Peyer's patch (tissue), 4 donors: ENCODE measurements around the gene GOLGB1. TPM values are rescaled to one million over a fixed set of nuclear protein-coding genes. Genes with fewer than 3 reads are reported as not detected.

Source experiments
- DNase-seq, 3 donors: peaks; one replicate each; pipeline ENCODE4 v3.0.0-alpha.2; 2017 to 2019
- H3K27ac ChIP-seq, 4 donors: fragments of 200-600 bp; sonication (generic); one replicate each; pipeline ENCODE4 v1.5.1; 2016 to 2019
- H3K27me3 ChIP-seq, 2 donors: fragments of 200-600 bp; sonication (generic); one replicate each; pipeline ENCODE4 v1.5.1; 2019
- H3K36me3 ChIP-seq, 3 donors: fragments of 200-600 bp; sonication (generic); one replicate each; pipeline ENCODE4 v1.5.1; 2016 to 2019
- H3K4me1 ChIP-seq, 4 donors: fragments of 200-600 bp; sonication (generic); one replicate each; pipeline ENCODE4 v1.5.1; 2016 to 2019
- H3K4me3 ChIP-seq, 4 donors: fragments of 200-600 bp; sonication (generic); 1 replicate in 3 of 4; 2 replicates in 1 of 4; pipeline ENCODE4 v1.5.1; 2016 to 2019; ENCODE audit warnings: mild to moderate bottlenecking in 1 of 4
- H3K9me3 ChIP-seq, 4 donors: fragments of 200-600 bp; sonication (generic); one replicate each; pipeline ENCODE4 v1.5.1; 2016 to 2019; ENCODE audit warnings: mild to moderate bottlenecking in 1 of 4
- POLR2A ChIP-seq, 2 donors: fragments of 450-650 bp; IDR thresholded peaks; one replicate each; pipeline ENCODE4 v1.5.1; 2017; ENCODE audit warnings: antibody characterized with exemption in 2 of 2, mild to moderate bottlenecking in 2 of 2, moderate library complexity in 2 of 2
- total RNA-seq, 4 donors: library from RNA; depleted of rRNA; stranded (reverse); fragments of >200 nt; gene quantifications; one replicate each; pipeline ENCODE4 v1.1.0, GENCODE V29; 2016
- TF ChIP-seq, protein P1 (sequence below), 6 experiments: fragments of 450-650 bp in 4 of 6; fragments of 200-600 bp in 2 of 6; sonication (generic) in 1 of 6; IDR thresholded peaks; one replicate each; pipeline ENCODE4 v1.5.1; 2017 to 2019; ENCODE audit warnings: antibody characterized with exemption in 6 of 6, mild to moderate bottlenecking in 3 of 6, moderate library complexity in 1 of 6

Gene GOLGB1
- total RNA-seq, 4 donors from 2014 or later: 84.0 to 134 (median 112) TPM

DNA sequence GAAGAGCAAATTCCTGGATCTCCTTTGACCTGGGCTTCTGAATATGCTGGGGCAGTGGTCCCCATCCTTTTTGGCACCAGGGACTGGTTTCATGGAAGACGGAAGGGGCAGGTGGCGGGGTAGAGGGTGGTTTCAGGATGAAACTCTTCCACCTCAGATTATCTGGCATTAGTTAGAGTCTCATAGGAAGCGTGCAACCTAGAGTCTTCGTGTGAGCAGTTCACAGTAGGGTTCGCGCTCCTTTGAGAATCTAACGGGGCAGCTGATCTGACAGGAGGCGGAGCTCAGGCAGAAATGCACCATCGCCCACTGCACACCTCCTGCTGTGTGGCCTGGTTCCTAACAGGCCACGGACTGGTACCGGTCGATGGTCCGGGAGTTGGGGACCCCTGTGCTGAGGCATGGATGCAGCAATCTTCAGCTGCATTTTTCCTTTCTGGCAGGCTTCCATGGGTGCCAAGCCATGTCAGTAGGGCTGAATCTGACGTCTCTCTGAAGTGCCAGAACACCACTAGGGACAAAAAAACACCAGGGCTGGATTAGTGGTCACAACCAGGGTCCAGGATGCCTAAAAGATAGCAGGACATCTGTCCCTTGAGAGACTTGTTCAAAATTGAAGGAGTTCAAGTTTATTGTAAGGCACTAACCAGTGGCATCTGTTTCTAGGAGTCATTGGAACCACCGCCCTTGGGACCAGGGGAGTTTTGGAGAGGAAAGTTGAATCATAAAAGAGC lies 8.4 kb upstream of the GOLGB1 start:
- no peak overlapping the region for H3K27ac ChIP-seq
- TF ChIP-seq POLR2A (IDR thresholded peaks at IDR 0.05): no peak
- TF ChIP-seq, protein P1, sequence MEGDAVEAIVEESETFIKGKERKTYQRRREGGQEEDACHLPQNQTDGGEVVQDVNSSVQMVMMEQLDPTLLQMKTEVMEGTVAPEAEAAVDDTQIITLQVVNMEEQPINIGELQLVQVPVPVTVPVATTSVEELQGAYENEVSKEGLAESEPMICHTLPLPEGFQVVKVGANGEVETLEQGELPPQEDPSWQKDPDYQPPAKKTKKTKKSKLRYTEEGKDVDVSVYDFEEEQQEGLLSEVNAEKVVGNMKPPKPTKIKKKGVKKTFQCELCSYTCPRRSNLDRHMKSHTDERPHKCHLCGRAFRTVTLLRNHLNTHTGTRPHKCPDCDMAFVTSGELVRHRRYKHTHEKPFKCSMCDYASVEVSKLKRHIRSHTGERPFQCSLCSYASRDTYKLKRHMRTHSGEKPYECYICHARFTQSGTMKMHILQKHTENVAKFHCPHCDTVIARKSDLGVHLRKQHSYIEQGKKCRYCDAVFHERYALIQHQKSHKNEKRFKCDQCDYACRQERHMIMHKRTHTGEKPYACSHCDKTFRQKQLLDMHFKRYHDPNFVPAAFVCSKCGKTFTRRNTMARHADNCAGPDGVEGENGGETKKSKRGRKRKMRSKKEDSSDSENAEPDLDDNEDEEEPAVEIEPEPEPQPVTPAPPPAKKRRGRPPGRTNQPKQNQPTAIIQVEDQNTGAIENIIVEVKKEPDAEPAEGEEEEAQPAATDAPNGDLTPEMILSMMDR (IDR thresholded peaks at IDR 0.05): no peak
- no peaks in the 10 kb centered on the region for H3K9me3 ChIP-seq
- no peaks in the 10 kb centered on the region for H3K27me3 ChIP-seq
- no peaks in the 10 kb centered on the region for H3K4me1 ChIP-seq
- H3K4me3 ChIP-seq: no peak overlapping the region
- no peaks in the 10 kb centered on the region for H3K36me3 ChIP-seq
- no peak for DNase-seq

DNA sequence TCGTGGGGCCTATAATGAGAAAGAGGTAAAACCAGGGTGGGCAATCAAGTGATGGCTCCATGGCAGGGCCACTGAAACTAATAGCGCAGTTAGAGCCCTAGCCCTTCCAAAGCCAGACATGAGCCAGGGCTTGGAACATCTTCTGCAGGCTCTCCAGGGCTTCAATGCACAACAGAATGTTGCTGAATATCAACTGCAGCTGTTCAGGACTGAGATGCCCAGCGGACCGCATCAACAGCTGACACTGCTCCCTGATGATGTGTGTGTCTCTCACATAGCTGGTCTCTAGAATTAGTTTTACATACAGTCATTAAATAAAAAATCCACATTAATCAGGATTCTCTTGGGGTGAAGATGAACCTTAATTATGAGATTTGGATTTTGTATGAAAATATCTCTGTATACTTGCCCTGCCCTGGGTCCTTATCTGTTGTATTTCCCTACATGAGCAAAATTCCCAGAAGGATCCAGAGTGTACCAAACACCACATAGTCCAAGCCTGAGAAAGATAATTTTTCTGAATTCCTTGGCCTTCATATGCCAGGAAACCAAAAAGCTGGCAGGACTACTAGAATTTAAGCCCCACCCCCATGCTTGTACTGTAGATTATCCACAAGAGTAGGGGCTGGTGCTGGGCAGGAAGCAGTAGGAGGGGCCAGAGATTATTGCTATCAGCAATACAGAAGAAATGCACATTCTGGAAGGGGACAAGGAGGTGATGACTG lies 7.7 kb upstream of the GOLGB1 start:
- H3K27ac ChIP-seq: no peak overlapping the region
- no peaks in the 10 kb centered on the region for H3K27me3 ChIP-seq
- no peak for TF ChIP-seq POLR2A (IDR thresholded peaks at IDR 0.05)
- TF ChIP-seq, protein P1 (IDR thresholded peaks at IDR 0.05): no peak
- H3K4me3 ChIP-seq: no peak overlapping the region
- H3K36me3 ChIP-seq: no peaks in the 10 kb centered on the region
- DNase-seq: no peak
- no peaks in the 10 kb centered on the region for H3K4me1 ChIP-seq
- no peaks in the 10 kb centered on the region for H3K9me3 ChIP-seq

DNA sequence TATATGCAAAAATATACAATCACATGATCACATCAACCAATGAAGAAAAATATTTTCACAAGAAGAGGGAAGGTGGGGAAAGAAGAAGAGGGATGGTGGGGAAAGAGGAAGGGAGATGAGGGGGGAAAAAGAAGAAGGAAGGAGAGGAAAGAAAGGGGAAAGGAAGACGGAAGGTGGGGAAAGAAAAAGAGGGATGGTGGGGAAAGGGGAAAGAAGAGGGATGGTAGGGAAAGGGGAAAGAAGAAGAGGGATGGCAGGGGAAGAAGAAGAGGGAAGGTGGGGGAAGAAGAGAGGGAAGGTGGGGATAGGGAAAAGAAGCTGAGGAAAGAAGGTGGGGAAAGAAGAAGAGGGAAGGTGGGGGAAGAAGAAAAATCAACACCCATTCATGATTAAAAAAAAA lies 3.2 kb upstream of the GOLGB1 start:
- TF ChIP-seq, protein P1 (IDR thresholded peaks at IDR 0.05): no peak
- TF ChIP-seq POLR2A (IDR thresholded peaks at IDR 0.05): no peak
- Histone ChIP-seq H3K4me3 (no peak overlapping the region), H3K4me1 (peaks cover 0 to 9% (median 2%) of the 10 kb centered on the region in 4 donors)

DNA sequence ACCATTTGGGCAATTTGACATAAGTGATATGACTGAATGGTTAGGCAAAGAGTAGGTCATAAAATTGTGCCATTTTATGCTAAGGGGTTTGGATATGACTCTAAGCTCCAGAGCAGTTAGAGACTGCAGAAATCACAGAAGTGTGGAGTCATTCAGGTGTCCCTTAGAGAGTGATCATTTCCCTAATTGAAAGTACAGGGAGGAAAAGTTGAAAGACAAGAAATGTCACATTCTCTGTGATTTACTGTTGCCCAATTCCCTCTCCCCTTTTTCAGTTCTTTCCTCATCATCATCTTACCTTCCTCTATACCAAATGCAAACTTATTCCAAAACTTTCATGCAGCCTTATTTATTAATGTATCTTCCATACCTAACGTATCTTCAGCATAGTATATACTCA lies 2.7 kb upstream of the GOLGB1 start:
- H3K27me3 ChIP-seq: no peaks in the 10 kb centered on the region
- no peaks in the 10 kb centered on the region for H3K36me3 ChIP-seq
- H3K9me3 ChIP-seq: no peaks in the 10 kb centered on the region
- no peak for TF ChIP-seq POLR2A (IDR thresholded peaks at IDR 0.05)
- TF ChIP-seq, protein P1 (IDR thresholded peaks at IDR 0.05): no peak
- peaks cover 0 to 14% (median 2%) of the 10 kb centered on the region in 4 donors for H3K4me1 ChIP-seq
- no peak overlapping the region for H3K27ac ChIP-seq
- DNase-seq: no peak
- H3K4me3 ChIP-seq: no peak overlapping the region

More for the DNA sequence above, 3.2 kb upstream of the GOLGB1 start:
- no peaks in the 10 kb centered on the region for H3K27me3 ChIP-seq
- no peak overlapping the region for H3K27ac ChIP-seq
- DNase-seq: no peak
- no peaks in the 10 kb centered on the region for H3K36me3 ChIP-seq
- H3K9me3 ChIP-seq: no peaks in the 10 kb centered on the region

DNA sequence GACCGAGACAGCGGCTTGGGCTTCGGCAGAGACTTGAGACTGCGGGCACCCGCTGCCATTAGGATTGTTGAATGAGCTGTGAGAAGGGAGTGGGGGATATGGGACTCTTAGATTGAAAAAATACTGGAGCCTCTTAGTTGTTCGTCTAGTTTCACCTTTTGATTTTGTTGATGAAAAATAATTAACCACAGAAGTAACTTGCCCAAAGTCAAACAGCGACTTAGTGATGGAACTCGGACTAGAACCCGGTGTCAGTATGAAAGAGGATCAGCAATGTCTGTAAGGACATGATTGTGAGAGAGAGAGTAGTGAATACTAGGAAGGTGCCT lies 510 bp upstream of the GOLGB1 start:
- Histone ChIP-seq H3K4me3 (peak overlapping the region; percentile 62 to 86 (median 78)), H3K27ac (peak overlapping the region; percentile 47 to 96 (median 70)), H3K9me3 (no peaks in the 10 kb centered on the region), H3K27me3 (no peaks in the 10 kb centered on the region), H3K4me1 (peaks cover 0 to 19% (median 2%) of the 10 kb centered on the region in 4 donors), H3K36me3 (no peaks in the 10 kb centered on the region)
- TF ChIP-seq, protein P1 (IDR thresholded peaks at IDR 0.05): no peak
- TF ChIP-seq POLR2A (IDR thresholded peaks at IDR 0.05): no peak
- DNase-seq: no peak
